ENCODE measurements around the gene ASCL3.

ASCL3 gene

DNA sequence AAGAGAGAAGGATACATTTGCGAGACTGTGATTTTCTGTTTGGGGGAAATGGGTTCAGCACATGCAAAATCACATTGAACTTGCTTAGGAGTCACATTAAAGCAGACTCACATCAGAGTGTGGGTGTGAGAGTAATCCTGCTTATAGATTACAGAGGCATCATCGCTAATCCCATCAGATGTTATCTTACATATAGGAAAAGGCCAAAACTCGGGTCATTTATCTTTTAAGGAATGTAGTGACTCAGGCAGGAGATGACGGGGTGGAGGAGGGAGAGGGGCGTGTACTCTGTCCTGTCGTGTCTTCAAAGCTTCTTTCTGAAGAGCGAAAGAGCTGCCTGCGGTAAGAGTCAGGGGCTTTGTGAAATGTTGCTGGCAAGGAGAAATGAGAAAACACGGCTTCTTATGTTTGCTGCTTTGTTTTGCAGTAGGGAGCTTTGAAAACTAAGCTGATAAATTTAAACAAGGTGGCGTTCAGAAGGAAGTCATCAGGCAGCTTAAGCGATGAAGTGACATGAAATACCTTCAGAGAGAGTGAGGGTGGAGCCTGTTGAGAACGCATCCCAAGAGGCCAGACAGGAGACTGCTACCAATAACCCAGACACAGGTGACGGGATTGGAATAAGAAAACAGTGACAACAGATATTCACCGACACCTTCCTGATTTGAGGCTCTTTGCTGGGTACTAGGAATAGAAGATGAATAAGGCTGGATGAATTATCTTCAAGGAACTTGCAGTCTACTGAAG lies 7.9 kb downstream of the ASCL3 start:
- TF ChIP-seq CEBPB (IDR thresholded peaks at IDR 0.05) (no peak), EP300 (IDR thresholded peaks at IDR 0.05; ENCODE audit: borderline replicate concordance) (no peak), YY1 (IDR thresholded peaks at IDR 0.05; ENCODE audit: low read depth) (no peak), NFIC (IDR thresholded peaks at IDR 0.05) (no peak), FOXM1 (IDR thresholded peaks at IDR 0.05; ENCODE audit: borderline replicate concordance, low read depth) (no peak), RAD21 (IDR thresholded peaks at IDR 0.05; ENCODE audit: low read depth) (no peak), TAF1 (IDR thresholded peaks at IDR 0.05; ENCODE audit: low read depth) (no peak), CREB1 (IDR thresholded peaks at IDR 0.05; ENCODE audit: low read depth) (no peak)
- TF ChIP-seq, protein P1, sequence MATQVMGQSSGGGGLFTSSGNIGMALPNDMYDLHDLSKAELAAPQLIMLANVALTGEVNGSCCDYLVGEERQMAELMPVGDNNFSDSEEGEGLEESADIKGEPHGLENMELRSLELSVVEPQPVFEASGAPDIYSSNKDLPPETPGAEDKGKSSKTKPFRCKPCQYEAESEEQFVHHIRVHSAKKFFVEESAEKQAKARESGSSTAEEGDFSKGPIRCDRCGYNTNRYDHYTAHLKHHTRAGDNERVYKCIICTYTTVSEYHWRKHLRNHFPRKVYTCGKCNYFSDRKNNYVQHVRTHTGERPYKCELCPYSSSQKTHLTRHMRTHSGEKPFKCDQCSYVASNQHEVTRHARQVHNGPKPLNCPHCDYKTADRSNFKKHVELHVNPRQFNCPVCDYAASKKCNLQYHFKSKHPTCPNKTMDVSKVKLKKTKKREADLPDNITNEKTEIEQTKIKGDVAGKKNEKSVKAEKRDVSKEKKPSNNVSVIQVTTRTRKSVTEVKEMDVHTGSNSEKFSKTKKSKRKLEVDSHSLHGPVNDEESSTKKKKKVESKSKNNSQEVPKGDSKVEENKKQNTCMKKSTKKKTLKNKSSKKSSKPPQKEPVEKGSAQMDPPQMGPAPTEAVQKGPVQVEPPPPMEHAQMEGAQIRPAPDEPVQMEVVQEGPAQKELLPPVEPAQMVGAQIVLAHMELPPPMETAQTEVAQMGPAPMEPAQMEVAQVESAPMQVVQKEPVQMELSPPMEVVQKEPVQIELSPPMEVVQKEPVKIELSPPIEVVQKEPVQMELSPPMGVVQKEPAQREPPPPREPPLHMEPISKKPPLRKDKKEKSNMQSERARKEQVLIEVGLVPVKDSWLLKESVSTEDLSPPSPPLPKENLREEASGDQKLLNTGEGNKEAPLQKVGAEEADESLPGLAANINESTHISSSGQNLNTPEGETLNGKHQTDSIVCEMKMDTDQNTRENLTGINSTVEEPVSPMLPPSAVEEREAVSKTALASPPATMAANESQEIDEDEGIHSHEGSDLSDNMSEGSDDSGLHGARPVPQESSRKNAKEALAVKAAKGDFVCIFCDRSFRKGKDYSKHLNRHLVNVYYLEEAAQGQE (IDR thresholded peaks at IDR 0.05; ENCODE audit: low read depth) = no peak

DNA sequence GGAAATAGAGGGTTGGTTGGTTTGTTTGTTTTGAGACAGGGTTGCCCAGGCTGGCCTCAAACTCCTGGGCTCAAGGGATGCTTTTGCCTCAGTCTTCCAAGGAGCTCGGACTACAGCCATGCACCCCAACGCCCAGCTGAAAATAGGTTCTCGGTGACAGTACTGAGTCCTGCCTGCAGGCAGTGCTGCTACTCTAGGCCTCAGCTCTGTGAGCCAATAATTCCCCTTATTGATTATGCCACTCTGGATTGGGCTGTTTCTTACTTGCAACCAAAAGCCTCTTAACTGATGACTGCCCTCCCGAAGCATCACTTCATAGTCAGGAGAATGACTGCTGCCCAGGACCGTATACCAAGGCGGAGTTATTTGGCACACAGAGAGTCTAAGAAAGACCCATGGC lies 8.9 kb downstream of the ASCL3 start:
- 0 out of 2 replicates have a peak, but pooled peaks have one; percentile 2 for TF ChIP-seq RAD21 (IDR thresholded peaks at IDR 0.05; ENCODE audit: low read depth)
- TF ChIP-seq, protein P1 (IDR thresholded peaks at IDR 0.05; ENCODE audit: low read depth) = no peak

DNA sequence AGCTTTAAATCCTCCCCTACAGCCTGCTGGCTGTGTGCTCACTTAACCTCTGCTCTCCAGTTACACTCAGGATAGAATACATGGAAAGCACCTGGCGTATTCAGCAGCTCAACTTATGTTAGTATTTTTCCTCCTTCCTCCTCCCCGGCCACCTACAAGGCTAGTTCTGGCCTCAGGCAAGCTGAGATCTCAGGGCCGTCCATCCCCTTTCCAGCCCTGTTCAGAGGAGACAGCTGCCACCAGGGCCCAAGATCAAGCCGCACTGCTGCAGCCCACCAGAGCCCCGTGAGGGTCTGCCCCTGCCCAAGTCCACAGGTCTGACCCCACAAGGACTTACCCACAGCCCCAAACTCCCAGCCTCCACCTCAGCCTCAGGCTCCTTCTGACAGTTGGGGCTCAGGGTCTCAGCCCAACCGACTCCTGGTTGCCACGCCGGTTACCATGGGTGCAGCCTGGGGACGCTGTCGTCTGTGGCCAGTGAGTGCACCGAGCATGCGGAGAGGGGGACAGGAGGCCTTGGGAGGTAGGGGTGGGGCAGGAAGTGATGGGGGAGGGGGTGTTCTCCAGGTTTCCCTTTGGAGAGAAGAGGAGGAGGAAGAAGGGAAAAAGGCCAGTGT lies 10.1 kb downstream of the ASCL3 start, which contains the start of gene C11orf16:
TSS of gene C11orf16 (minus strand) at position 384 of the 617 bp plus-strand sequence. CDS start 639 bp downstream, outside the sequence.
- TF ChIP-seq CREB1 (IDR thresholded peaks at IDR 0.05; ENCODE audit: low read depth) = no peak
- TF ChIP-seq YY1 (IDR thresholded peaks at IDR 0.05; ENCODE audit: low read depth) = no peak
- no peak for TF ChIP-seq EP300 (IDR thresholded peaks at IDR 0.05; ENCODE audit: borderline replicate concordance)
- TF ChIP-seq ZBTB7A (IDR thresholded peaks at IDR 0.05; ENCODE audit: low read depth) = no peak
- no peak for TF ChIP-seq TCF12 (IDR thresholded peaks at IDR 0.05; ENCODE audit: low read depth)
- no peak for TF ChIP-seq EGR1 (IDR thresholded peaks at IDR 0.05)
- TF ChIP-seq, protein P2, sequence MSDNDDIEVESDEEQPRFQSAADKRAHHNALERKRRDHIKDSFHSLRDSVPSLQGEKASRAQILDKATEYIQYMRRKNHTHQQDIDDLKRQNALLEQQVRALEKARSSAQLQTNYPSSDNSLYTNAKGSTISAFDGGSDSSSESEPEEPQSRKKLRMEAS (IDR thresholded peaks at IDR 0.05) = no peak
- no peak for TF ChIP-seq RAD21 (IDR thresholded peaks at IDR 0.05; ENCODE audit: low read depth)
- no peak for TF ChIP-seq FOXM1 (IDR thresholded peaks at IDR 0.05; ENCODE audit: borderline replicate concordance, low read depth)
- TF ChIP-seq TAF1 (IDR thresholded peaks at IDR 0.05; ENCODE audit: low read depth) = no peak
- TF ChIP-seq CEBPB (IDR thresholded peaks at IDR 0.05) = no peak

DNA sequence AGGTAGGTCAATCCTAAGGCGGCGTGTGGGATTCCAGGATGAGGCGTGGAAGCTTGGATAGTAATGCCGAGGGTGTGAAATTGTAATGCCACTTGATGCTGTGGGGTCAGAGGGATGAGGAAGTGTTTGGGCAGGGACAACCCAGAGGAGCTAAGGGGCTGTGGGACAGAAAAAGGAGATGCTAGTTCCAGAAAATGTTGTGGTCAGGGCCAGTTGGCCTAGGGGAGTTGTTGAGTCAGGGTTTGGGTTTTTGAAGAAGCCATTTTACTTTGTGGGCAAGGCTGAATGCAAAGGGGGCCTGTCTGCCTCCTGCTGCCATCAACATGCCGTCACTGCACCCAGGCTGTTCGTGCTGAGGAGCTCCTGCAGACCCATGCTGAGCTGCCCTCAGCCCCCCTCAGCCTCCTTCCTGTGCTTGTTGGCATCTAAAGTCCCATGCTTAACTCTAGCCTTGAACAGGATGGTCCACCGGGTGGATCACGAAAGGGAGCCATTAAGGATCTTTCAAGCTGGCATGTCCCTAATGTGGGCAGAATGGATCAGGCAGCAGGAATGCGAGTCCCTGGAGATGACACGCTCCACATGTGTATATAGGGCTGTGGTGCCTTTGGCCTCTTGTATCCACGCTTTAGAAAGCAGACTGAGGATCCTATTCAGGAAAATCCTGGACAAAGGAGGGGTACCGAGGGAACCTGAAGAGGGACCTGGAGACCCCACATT lies 12.2 kb downstream of the ASCL3 start:
- TF ChIP-seq CEBPB (IDR thresholded peaks at IDR 0.05) = no peak
- TF ChIP-seq TAF1 (IDR thresholded peaks at IDR 0.05; ENCODE audit: low read depth) = no peak
- no peak for TF ChIP-seq CREB1 (IDR thresholded peaks at IDR 0.05; ENCODE audit: low read depth)
- TF ChIP-seq TEAD4 (IDR thresholded peaks at IDR 0.05) = no peak
- TF ChIP-seq EGR1 (IDR thresholded peaks at IDR 0.05) = no peak
- TF ChIP-seq, protein P1 (IDR thresholded peaks at IDR 0.05; ENCODE audit: low read depth) = no peak
- TF ChIP-seq RAD21 (IDR thresholded peaks at IDR 0.05; ENCODE audit: low read depth) = no peak
- TF ChIP-seq, protein P2 (IDR thresholded peaks at IDR 0.05) = no peak
- no peak for TF ChIP-seq EP300 (IDR thresholded peaks at IDR 0.05; ENCODE audit: borderline replicate concordance)
- TF ChIP-seq NFIC (IDR thresholded peaks at IDR 0.05) = no peak
- no peak for TF ChIP-seq ZBTB7A (IDR thresholded peaks at IDR 0.05; ENCODE audit: low read depth)
- TF ChIP-seq TCF12 (IDR thresholded peaks at IDR 0.05; ENCODE audit: low read depth) = no peak
- TF ChIP-seq YY1 (IDR thresholded peaks at IDR 0.05; ENCODE audit: low read depth) = no peak
- TF ChIP-seq, protein P3, sequence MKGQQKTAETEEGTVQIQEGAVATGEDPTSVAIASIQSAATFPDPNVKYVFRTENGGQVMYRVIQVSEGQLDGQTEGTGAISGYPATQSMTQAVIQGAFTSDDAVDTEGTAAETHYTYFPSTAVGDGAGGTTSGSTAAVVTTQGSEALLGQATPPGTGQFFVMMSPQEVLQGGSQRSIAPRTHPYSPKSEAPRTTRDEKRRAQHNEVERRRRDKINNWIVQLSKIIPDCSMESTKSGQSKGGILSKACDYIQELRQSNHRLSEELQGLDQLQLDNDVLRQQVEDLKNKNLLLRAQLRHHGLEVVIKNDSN (IDR thresholded peaks at IDR 0.05) = no peak
